ENCODE results near the gene ZNF341. TPM values are rescaled to one million over a fixed set of nuclear protein-coding genes. Genes with fewer than 3 reads are reported as not detected.
A peak's percentile ranks its signal among the peaks of the same experiment; 100 is the strongest.

The ZNF341 gene
- total and polyA plus RNA-seq, 9 of the 15 experiments (the other 6 are each of a cell fraction or from before 2014, with no cell fraction given), result 0.08 to 2.6 (median 1.0) TPM

GRCh38 chr20:33709398-33709797, 22.4 kb upstream of the ZNF341 start (continued):
- TF ChIP-seq TCF3 (CRISPR knock-in tag; IDR thresholded peaks at IDR 0.05) (no peak), POLR2A (conservative IDR thresholded peaks at IDR 0.05) (0 out of 2 replicates have a peak, but pooled peaks have one; percentile 6), NR2C2 (CRISPR knock-in tag; IDR thresholded peaks at IDR 0.05) (no peak), NR2C2 (tag; IDR thresholded peaks at IDR 0.05) (peak; percentile 26; the same call in 1 of the 2 replicates), MNT (conservative IDR thresholded peaks at IDR 0.05) (peak in 1 of 2 experiments; percentile 22; a peak in 1 of 4 replicates), SMAD2 (IDR thresholded peaks at IDR 0.05; ENCODE audit: low read depth, low read length) (no peak), TRIM24 (IDR thresholded peaks at IDR 0.05) (no peak), TEAD4 (IDR thresholded peaks at IDR 0.05; ENCODE audit: low read length) (0 out of 2 replicates have a peak, but pooled peaks have one; percentile 14), TEAD4 (CRISPR knock-in tag; IDR thresholded peaks at IDR 0.05; ENCODE audit: borderline replicate concordance) (no peak), IRF2 (CRISPR knock-in tag; IDR thresholded peaks at IDR 0.05) (no peak)
- TF ChIP-seq, protein P1, sequence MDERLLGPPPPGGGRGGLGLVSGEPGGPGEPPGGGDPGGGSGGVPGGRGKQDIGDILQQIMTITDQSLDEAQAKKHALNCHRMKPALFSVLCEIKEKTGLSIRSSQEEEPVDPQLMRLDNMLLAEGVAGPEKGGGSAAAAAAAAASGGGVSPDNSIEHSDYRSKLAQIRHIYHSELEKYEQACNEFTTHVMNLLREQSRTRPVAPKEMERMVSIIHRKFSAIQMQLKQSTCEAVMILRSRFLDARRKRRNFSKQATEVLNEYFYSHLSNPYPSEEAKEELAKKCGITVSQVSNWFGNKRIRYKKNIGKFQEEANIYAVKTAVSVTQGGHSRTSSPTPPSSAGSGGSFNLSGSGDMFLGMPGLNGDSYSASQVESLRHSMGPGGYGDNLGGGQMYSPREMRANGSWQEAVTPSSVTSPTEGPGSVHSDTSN (CRISPR knock-in tag; IDR thresholded peaks at IDR 0.05; ENCODE audit: low read depth), result no peak
- TF ChIP-seq, protein P1 (tag; conservative IDR thresholded peaks at IDR 0.05; ENCODE audit: low read depth), result no peak

All from K562 (cell line).